ENCODE results near the gene LENEP.

LENEP gene

DNA sequence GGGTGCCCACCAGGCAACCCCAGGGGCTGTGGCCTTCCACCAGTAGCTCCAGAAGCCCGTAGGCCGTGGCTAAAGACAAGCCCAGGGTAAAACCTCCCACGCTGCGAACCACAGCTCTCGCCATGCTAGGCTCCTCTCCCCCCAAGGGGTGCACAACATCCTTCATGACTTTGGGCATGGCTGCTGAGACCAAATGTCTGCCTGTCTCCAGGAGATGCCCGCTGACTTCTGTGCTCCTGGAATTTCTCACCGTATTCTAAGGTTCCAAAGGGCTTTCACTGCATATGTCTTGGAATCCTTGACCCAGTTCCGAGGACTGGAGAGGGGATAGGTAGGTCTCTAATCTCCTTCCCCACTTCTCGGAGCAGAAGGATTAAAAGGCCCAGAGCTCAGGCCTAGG is 40.1 kb downstream of the LENEP start, which contains the start of the genes DCST1 and DCST2:
DCST1 (plus strand) TSS at position 301 of the 400 bp plus-strand sequence. CDS start 213 bp downstream, outside the sequence.
DCST2 (minus strand) TSS at position 258 of the 400 bp plus-strand sequence; CDS start at position 178, 80 bp downstream.
- no peak for DNase-seq

DNA sequence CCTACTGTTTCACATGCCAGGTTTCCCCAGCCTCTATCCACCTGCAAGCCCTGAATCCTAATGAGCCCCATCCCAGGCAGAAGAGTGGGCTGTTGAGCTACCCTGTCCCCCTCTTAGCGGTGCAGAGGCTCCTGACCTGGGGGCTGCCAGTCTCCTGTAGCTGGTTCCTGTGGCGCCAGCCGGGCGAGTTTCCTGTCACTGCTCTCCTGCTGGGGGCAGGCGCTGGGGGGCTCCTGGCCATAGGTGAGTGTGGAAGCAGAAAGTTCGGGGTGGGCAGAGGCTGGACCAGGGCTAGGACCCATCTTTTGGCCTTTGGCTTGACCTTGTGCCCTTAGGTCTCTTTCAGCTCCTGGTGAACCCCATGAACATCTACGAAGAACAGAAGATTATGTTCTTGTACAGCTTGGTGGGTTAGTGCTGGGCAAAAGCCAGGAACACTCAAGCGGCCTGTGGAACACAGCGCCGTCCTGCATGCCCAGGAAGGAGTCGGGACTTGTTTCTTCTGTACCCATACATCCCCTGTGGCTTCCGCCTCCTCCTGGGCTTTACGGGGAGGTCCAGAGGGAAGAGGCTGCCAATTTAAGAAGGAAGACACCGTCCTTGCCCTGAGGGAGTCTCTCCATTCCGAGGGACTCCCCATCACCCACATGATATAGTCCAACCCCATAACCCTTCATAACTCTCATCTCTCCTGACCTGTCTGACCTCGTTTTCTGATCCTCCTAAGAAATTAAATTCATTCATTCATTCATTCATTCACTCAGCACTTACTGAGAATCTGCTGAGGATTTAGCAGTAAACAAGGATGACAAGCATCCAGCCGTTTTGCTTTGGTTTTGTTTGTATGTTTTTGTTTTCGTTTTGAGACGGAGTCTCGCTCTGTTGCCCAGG is 41.2 kb downstream of the LENEP start:
- DNase-seq: no peak

DNA sequence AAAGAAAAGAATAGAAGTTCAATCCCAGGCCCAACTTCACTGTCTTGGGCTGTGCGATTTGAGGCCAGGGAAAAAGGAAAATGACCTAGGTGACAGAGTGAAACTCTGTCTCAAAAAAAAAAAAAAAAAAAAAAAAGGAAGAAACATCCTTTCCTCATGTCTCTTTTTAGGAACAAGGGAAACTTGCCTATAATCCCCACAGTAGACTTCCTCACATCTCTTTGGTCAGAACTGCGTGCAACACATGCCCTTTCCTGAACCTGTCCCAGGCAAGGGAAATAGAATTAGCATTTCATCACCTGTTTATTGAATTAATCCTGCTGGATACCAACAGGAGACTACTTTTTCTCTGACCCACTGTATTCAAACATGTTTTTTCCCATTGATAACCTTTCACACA is 42.5 kb downstream of the LENEP start:
- DNase-seq: no peak

DNA sequence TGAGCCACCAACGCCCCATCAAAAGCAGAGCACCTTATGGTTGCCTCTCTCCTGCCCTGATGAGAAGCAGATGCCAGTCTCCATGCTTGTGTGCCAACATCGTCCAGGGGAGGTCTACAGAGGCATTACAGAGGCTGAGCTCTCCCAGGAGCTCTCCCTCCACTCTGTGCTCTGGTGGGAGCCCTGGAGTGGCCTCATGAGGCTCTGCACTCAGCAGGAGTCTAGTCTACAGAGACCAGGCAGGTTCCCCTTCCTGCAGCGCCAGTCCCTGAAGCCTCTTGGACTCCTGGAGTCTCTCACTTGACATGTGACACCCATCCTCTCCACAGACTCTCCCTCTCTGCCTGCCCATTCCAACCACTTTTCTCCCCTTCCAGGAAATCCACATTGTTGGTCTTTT is 43.7 kb downstream of the LENEP start:
- no peak for DNase-seq

DNA sequence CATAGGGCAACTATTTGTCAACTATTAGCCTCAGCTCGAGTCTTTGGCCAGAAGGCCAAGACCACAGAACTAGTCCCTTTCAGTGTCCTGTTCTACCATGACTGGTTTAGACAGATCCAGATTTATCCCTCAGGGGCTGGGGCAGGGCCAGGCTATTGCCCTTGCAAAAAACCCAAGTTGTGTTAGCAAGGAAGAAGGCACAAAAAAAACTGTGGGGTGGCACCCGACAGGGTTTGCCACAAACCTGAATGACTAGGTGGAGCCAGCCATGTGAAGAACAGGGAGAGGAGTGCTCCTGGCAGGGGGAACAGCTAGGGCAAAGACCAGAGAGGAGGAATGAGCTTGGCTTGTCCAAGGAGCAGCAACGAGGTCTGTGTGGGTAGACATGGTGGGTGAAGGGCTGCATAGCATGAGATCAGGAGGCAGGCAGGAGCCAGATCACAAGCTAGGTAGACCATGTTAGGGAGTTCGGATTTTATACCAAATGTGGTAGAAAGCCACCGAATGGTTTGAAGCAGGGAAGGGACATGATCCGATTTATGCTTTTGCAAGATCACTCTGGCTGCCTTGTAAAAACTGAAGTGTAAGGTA is 44.6 kb downstream of the LENEP start:
- no peak for DNase-seq

DNA sequence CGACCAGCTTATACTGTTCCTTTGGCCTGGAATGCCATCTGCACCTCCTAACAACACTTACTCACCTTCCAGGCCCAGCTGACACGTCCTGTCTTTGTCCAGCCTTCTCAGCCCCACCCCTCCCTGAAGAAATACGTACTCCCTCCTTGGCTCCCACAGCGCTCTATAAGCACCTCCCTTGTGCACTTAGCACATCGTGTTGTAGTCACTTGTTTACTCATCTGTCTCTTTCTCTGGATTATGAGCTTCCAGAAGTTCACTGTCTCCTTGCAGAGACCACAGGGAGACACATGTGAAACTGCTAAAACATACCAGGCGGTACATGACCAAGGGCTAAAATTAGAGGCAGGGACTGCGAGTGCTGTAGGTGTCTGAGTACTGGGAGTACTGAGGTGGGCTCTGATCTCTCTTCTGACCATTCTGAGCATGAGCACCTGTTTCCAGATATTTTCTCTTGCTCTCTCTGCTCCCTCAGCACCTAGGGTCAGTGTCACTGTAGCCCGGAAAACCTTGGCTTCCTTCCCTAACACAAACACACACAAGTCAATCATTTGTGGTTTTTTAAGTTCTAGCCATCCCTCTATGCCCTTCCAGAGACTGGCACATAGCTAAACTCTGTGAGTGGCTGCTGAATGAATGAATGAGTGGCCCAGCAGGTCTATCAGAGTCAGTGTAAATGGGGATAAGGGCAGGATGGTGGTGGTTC is 45.4 kb downstream of the LENEP start:
- no peak for DNase-seq

DNA sequence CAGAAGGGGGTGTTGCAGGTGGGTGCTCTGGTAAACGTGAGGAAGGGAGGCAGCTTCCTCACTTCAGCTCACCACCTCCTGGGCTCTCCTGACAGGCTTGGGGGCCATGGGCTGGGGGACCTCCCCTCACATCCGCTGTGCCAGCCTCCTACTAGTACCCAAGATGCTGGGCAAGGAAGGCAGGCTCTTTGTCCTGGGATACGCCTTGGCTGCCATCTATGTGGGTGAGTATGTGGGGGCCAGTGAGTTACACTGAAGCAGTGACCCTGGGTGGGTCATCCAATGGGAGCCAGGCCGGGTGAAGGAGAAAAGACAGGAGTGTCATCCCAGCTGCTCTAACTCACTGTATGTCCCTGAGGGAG is 45.9 kb downstream of the LENEP start:
- no peak for DNase-seq

DNA sequence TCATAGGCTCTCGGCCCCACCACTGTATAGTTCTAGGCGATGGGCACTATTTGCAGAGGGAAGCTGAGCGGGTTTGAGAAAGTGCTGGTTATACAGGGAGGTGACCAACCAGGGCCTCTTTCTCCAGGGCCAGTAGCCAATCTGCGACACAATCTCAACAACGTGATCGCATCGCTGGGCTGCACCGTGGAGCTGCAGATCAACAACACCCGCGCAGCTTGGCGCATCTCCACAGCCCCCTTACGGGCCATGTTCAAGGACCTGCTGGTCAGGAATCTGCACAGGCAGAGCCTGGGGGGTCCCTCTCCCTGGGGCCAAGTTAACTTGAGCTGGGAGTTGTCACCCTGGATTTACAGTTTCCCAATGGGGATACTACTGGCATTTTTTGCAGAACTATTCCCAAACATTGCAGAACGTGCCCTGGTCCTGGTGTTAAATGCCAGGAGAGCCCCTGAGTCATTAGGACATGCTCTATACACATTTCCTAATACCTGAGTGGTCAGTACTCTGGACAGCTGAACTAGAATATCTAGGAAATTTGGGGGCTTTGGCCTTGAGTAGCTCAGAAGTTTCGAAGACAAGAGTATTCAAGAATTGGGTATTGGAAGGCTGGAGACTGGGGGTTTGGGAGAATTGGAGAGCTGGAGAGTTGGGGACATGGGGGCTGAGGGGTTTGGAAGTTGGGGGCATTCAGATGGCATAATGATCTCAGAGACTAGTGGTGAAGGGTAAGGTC is 47.1 kb downstream of the LENEP start:
- no peak for DNase-seq

DNA sequence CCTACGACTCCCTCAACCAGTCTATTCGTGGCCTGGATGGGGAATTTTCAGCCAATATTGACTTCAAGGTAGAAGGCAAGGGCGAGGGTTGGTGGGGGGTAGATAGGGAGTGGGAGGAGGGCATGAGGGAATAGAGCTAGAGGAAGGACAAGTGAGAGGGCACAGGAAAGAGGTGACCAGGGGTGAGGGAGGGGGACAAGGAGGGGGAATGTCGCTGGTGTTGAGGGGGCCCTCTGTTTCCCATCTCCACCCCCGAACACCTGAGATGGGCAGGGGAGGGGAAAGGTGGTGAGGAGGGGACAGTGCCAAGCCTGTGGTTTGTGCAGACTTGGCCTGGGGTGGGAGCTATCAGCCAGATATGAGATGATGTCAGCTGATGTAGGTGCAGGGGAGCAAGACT is 49.4 kb downstream of the LENEP start:
- no peak for DNase-seq

DNA sequence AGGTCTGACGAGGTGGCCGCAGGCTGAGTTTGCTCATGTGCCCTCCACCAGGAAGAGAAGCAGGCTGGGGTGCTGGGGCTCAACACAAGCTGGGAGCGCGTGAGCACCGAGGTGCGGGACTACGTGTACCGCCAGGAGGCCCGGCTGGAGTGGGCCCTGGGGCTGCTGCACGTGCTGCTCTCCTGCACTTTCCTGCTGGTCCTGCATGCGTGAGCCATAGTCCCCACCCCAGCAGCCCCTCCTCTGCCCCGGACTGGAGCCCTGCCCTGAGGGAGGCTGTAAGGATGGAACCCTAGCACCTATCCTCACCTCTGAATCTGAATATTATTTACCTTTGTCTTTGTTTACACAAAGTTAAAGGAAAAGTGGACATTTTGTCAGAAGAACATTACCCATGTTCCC is 49.9 kb downstream of the LENEP start:
- no peak for DNase-seq

DNA sequence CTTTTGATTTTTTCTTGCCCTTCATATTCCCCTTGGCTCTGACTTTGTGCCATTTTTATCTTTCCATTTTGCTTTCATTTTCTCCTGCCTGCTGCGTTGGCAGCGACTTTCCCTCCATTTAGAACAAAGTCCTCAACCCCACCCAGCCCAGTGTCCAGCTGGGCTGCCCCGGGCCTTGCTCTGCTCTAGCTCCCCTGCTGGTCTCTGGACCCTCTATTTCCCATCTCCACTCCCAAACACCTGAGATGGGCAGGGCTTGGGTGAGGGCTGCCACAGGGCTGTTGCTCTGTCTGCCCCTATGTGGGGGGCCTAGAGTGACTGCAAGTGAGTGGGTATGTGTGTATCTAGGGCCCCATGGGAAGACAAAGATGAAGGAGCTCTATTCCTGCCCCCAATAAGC is 50.4 kb downstream of the LENEP start:
- DNase-seq: no peak

Data from activated CD8-positive, alpha-beta memory T cell treated with anti-CD3 and anti-CD28 coated beads for 24 hours (primary cell).